HG02610 (cell line): ENCODE measurements around the gene GALNT2.

Source experiments
- ATAC-seq: cut with Tn5 transposase; IDR thresholded peaks from one replicate; pipeline ENCODE4 v1.9.1; 2021; ENCODE audit warnings: mild to moderate bottlenecking, moderate library complexity; ENCODE audit not compliant: unreplicated experiment

GALNT2 gene

GRCh38 chr1:230286890-230287269, 219.8 kb downstream of the GALNT2 start:
- no peak for ATAC-seq

DNA sequence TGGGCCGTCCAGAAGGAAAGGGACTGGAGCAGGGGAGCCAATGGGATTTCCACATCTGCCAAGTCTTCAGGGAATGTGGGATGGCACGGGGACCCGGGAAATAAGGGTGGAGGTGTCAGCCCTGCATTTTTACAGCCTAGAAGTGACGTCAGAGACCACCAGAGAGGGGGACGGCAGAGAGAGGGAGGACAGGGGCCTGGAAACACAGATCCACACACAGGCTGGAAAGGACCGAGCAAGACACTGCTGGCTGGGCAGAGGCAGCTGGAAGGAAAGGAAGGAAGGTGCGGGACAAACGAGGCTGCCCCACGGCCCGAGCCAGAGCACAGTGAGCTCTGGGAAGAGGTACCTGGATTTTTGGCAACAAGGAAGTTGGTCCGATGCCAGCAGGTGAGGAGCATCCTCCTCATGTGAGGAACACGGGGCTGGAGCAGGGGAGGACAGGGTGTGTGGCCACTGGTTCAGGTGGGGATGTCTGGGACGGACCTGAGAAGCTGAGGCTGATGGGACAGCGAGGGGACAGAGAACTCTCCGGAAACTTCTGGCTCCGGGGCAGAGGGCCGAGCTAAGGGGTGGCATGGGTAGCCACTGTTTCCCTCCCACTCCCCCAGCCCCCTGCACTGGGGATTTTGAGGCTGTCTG, 220.8 kb downstream of the GALNT2 start:
- ATAC-seq: no peak

GRCh38 chr1:230288641-230289349, 221.8 kb downstream of the GALNT2 start:
- ATAC-seq: no peak

DNA sequence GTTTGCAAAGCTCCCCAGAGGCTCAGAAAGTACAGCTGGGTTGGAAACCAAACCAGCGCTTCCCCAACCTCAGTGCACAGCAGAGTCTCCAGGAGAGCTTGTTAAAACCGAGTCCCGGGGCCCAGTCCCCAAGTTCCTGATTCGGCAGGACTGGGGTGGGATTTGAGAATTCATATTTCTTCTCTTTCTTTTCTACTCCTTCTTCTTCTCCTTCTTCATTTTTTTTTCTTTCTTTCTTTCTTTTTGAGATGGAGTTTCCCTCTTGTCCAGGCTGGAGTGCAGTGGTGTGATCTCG, 222.3 kb downstream of the GALNT2 start:
- no peak for ATAC-seq

DNA sequence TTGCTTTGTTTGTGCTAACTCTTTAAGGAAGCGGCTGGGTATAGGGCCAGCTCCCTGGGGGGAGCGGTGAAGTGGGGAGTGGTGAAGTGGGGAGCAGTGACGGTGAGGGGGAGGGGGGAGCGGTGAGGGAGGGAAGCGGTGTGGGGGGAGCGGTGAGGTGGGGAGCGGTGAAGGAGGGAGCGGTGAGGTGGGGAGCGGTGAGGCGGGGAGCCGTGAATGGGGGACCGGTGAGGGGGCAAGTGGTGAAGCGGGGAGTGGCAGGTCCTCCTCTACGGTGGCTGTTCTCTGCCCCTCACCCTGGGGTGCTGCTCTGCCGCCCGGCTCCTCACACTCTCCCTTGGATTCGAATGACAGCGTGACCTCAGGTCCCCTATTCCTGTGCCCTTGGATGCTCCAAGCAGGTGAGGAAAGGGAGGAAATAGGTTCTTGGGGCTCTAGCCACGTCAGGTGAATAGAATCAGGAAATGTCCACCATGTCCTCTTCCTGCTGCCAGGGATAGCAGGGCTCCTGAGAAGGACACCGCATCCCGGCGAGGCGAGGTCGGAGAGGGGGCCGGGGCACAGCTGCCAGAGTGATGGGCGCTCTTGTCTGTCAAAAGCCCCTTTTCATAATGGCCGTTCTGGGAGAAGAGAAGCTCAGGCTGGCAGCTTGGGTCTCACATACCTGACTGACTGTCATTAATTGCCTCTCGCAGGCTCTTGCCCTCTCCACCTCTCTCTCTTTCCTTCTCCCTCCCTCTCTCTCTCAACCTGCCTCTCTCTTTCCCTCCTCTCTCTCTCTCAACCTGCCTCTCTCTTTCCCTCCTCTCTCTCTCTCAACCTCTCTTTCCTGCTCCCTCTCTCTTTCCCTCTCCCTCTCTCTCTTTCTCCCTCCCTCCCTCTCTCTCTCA, 224.9 kb downstream of the GALNT2 start:
- no peak for ATAC-seq

DNA sequence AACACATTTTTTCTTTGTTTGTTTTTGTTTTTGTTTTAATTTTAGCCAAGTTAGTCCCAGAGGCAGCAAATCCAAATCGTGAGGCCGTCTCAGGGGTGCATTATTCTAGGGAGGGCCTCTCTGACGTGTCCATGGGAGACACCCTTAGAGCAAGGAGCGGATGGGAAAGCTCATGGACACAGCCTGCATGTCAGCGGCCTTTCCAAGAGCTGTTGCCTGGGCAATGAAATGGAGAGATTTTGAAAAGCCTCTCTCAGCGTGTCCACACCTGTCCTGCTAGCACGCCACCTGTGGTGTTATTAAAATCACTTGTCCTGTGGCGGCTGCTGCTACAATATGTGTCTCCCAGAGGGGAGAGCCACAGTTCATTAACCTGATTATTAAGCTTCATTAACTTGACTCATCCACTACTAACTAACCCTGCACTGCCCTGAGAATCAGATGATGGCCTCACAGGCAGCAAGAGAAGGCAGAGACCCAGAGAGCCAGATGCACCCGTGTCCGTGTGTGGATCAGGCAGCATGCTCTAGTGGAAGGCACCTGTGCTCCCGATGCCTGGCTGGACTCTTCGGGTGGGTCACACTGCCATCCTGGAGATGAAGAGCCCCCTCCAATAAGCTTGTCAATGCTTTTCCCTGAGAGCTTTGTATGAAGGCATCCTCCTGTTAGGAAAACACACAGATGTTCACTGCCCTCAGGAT, 225.8 kb downstream of the GALNT2 start:
- ATAC-seq: no peak

- no peak for ATAC-seq
Measured at GRCh38 chr1:230293390-230293700, 226.3 kb downstream of the GALNT2 start.

DNA sequence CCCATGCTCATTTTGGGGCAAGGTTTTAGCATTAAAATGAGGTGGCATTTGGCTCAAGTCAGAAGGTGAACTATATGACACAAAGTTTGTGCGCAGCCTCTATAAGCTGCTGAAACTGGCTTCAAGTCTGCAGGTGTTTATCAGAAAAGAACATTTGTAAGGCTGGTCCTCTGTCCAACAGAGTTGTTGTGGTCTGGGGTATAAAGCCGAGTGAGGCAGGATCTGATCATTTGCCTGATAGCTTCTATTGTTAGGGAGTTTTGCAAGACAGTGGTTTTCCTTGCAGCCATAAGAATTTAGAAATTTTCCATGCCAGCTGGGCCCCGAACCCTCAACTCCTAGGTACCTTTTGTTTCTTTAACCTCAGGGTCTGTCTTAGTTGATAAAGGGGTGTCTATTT, 228.3 kb downstream of the GALNT2 start:
- ATAC-seq: no peak

DNA sequence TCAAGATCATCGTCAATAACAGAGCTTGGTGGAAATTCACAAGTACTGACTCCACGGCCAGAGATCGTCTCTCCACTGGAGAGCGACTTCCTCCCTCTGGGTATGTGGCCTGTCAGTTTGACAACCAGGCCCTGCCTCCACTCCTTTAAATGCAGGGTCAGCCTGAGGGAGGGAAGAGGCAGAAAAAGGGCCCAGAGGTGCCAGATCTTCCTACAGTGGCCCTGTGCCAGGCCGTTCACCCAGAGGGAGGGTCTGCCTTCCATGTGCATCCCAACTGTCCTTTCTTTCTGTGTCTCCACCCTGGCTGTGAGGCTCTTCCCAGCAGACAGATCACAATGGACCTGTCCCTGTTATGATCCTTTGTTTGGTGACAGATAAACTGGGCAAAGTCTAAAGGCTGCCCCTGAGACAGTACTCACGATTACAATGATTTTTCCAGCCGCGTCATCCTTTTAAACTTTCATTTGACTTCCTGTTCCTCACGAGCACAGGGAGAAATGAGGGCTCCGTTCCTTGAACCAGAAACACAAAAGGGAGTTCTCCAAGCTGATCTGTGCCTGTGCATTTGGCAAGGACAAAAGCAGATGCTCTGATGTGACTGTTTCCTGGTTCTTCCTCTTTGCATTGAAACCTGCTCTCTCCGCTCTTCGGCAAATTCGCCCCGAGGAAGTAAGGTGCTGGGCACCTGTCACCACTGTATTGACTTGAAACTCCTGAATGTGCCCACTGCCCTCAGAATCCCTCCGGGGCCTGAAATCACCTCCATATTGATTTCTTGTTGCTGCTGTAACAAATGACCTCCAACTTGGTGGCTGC, 232.4 kb downstream of the GALNT2 start:
- no peak for ATAC-seq

- no peak for ATAC-seq
Measured at GRCh38 chr1:230300322-230301301, 233.6 kb downstream of the GALNT2 start.

GRCh38 chr1:230301322-230301721, 234.3 kb downstream of the GALNT2 start:
- ATAC-seq: no peak

- no peak for ATAC-seq
Measured at GRCh38 chr1:230301822-230302221, 234.8 kb downstream of the GALNT2 start.

DNA sequence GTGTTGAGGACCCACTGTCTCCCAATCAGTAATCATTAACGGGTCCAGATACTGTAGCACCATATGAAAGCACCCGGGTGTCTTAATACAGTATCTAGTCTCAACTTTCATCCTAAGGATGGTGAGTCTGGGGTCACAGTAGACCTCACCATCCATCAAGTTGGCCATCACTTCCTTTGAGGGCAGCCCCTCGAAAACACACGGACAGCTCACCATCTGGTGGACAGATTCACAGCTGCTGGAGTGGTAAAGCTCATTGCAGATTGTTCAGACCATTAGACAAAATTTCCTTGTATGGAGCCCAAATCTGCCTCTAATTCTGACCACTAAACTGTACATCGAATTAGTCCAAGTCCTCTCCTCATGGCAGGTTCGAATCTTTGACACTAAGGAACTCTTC, 236.0 kb downstream of the GALNT2 start:
- no peak for ATAC-seq

- no peak for ATAC-seq
Measured at GRCh38 chr1:230303822-230304221, 236.8 kb downstream of the GALNT2 start.

DNA sequence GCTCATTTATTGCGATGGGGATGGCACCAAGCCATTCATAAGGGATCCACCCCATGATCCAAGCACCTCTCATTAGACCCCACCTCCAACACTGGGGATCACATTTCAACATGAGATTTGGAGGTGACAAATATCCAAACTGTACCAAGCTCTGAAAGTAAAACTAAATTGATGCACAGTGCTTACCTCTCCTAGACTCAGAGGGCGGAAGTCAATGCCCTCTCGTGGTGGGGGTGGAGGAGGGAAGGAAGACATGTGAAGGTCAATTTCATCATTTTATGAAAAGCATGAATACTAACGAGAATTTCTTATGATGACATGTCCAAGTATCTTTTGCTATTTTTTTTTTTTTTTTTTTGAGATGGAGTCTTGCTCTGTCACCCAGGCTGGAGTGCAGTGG, 239.1 kb downstream of the GALNT2 start:
- ATAC-seq: no peak

DNA sequence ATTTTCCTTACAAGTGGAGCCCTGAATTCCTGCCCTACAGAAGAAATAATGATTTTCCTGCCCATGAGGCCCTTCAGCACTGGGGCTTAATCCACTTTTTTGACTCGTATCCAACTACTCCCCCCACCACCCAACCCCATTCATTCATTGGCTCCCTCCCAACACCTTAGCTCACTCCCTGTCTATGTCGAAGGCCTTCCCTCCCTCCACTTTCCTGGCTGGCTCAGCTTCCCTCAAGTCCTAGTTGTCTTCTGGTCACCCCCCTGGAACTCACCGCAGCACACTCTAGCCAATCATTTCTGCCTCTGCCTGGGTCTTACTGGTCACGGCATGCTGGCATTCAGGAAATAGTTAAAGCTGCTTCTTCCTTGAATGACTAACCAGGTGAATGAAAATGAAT, 240.2 kb downstream of the GALNT2 start:
- ATAC-seq: no peak

GRCh38 chr1:230308039-230308438, 241.0 kb downstream of the GALNT2 start:
- no peak for ATAC-seq

DNA sequence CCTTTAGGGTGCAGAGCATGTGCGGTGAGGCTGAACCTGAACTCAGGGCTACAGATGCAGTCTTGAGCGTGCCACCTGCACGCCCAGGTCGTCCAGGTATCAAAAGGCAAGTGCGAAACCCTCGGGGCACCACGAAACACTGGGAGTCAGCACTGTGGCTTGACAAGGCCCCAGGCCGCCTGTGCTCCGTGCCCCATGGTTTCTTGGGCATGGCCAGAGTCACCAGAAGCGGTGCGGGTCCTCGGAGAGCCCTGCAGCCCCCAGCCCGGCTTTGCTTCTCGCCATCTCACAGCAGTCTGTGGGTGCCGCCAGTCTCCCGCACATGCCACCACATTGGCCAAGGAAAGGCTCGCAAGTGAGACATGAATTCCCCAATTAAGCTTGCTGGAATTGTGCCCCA, 241.8 kb downstream of the GALNT2 start:
- no peak for ATAC-seq

DNA sequence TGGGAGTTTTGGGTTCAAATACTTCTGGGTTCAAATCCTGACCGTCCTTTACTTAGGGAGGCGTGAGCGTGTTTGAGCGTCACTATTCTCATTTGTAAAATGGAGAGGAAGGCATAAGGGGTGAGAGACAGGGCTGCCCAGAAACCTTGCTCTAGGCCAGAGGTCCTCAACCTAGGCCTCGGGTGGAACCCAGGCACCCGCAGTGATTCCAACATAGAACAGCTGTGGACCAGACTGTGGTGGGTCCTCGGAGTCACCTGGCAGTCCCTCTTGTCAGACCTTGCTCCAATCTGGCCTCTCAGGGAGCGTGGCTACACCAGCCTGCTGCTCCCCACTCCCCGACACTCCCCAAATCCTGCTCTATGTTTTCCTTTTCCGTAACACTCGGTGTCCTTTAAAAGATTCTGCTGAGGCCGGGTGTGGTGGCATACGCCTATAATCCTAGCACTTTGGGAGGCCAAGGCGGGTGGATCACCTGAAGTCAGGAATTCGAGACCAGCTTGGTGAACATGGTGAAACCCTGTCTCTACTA, 242.7 kb downstream of the GALNT2 start:
- ATAC-seq: no peak
